PFSK-1 (cell line): ENCODE results near the gene TEKT3.

ENCODE experiments used
- POLR2AphosphoS5 ChIP-seq: IDR thresholded peaks from 2 replicates; pipeline ENCODE4 v1.6.1; 2012; ENCODE audit warnings: low read depth, mild to moderate bottlenecking, control low read depth, low read length, moderate library complexity
- REST ChIP-seq, 2 experiments: IDR thresholded peaks; 2 replicates each; pipeline versions ENCODE4 v1.6.1 to v1.8.0; 2011 to 2012; ENCODE audit warnings: low read depth in 2 of 2, low read length in 2 of 2, control low read depth in 1 of 2, inconsistent platforms in 1 of 2, mild to moderate bottlenecking in 1 of 2, moderate library complexity in 1 of 2; ENCODE audit not compliant: insufficient read depth in 1 of 2
- SIN3A ChIP-seq: IDR thresholded peaks from 2 replicates; pipeline ENCODE4 v1.6.1; 2012; ENCODE audit warnings: mild to moderate bottlenecking, low read length, moderate library complexity, borderline replicate concordance; ENCODE audit not compliant: insufficient read depth
- TAF1 ChIP-seq: IDR thresholded peaks from 2 replicates; pipeline ENCODE4 v1.6.1; 2012; ENCODE audit warnings: low read length, control low read depth, borderline replicate concordance; ENCODE audit not compliant: insufficient read depth

- TF ChIP-seq TAF1 (no peak), POLR2AphosphoS5 (no peak), REST (IDR thresholded peaks at IDR 0.05; ENCODE audit: insufficient read depth in 1 of 2, low read depth in 2 of 2, low read length in 2 of 2) (no peak), SIN3A (no peak)
Observed at GRCh38 chr17:15377616-15378015, 36.2 kb upstream of the TEKT3 start.
